ENCODE data around the gene EGLN2. TPM values are rescaled to one million over a fixed set of nuclear protein-coding genes. Genes with fewer than 3 reads are reported as not detected.

Gene EGLN2
- total RNA-seq, 2 experiments from 2014 or later: 150 to 151 TPM

- DNase-seq: no peak
- no peak for ATAC-seq (ENCODE audit: poor library complexity)
- peaks cover 30% of the 10 kb centered on the region for H3K36me3 Mint-ChIP-seq (ENCODE audit: low read depth)
- no peaks in the 10 kb centered on the region for H3K4me1 Mint-ChIP-seq (ENCODE audit: low read depth)
- H3K4me3 Mint-ChIP-seq: no peak overlapping the region
- CTCF ChIA-PET: no interaction called here
- H3K27me3 Mint-ChIP-seq: no peaks in the 10 kb centered on the region
- POLR2A ChIA-PET: interaction anchor here (2.1 kb wide), 1 partner anchor 14 kb away, joined by 8 read pairs; the partner anchor contains the start of gene RAB4B
- no peaks in the 10 kb centered on the region for H3K27me3 ChIP-seq (ENCODE audit: control insufficient read depth in 1 of 2, insufficient read depth in 2 of 2, low read length in 2 of 2)
- H3K27ac ChIP-seq (ENCODE audit: low read depth in 1 of 2, low read length in 2 of 2): no peak overlapping the region
- peak overlapping the region; percentile 51 for H3K27ac Mint-ChIP-seq
- TF ChIP-seq, protein P1, sequence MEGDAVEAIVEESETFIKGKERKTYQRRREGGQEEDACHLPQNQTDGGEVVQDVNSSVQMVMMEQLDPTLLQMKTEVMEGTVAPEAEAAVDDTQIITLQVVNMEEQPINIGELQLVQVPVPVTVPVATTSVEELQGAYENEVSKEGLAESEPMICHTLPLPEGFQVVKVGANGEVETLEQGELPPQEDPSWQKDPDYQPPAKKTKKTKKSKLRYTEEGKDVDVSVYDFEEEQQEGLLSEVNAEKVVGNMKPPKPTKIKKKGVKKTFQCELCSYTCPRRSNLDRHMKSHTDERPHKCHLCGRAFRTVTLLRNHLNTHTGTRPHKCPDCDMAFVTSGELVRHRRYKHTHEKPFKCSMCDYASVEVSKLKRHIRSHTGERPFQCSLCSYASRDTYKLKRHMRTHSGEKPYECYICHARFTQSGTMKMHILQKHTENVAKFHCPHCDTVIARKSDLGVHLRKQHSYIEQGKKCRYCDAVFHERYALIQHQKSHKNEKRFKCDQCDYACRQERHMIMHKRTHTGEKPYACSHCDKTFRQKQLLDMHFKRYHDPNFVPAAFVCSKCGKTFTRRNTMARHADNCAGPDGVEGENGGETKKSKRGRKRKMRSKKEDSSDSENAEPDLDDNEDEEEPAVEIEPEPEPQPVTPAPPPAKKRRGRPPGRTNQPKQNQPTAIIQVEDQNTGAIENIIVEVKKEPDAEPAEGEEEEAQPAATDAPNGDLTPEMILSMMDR (IDR thresholded peaks at IDR 0.05): no peak
- H3K9me3 Mint-ChIP-seq: no peaks in the 10 kb centered on the region
- peaks cover 15% of the 10 kb centered on the region for H3K36me3 ChIP-seq (ENCODE audit: insufficient read depth, low read length)
- intact Hi-C loops (cut with DNase I, micrococcal nuclease): no loop called here
- no peaks in the 10 kb centered on the region for H3K4me1 ChIP-seq (ENCODE audit: insufficient read depth, low read length)
- no peaks in the 10 kb centered on the region for H3K9me3 ChIP-seq (ENCODE audit: control insufficient read depth in 1 of 2, insufficient read depth in 1 of 2, low read length in 2 of 2)
- no peak overlapping the region for H3K4me3 ChIP-seq (ENCODE audit: low read length)
These were observed 7.0 kb upstream of the EGLN2 start for GRCh38 chr19:40791996-40792395.

DNA sequence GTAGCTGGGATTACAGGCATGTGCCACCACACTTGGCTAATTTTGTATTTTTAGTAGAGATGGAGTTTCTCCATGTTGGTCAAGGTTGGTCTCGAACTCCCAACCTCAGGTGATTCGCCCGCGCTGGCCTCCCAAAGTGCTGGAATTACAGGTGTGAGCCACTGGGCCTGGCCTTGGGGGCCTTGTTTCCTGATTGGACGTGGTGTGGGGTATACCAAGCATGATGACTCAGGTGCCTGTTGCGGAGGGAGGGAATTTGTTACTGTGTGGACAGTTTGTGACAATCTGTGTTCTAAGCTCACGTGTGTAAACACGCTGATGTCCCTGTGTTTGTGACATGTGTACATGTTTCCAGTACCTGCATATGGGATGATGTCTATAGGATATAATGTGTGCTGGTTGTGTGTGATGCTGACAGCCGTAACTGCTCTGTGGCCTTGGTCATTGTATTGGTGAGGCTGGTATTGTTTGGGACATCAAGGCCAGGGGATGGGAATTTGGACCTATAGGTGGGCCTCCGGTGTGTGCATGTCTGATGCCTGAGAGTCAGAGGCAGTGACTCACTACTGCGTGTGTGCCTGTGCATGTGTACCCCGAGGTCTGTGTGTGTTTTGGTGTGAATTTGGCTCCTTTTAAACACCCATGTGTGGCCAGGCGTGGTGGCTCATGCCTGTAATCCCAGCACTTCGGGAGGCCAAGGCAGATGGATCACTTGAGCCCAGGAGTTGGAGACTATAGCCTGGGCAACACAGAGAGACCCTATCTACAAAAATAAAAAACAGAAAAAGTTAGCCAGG, 1.6 kb upstream of the EGLN2 start:
- Histone ChIP-seq H3K27ac (ENCODE audit: low read depth in 1 of 2, low read length in 2 of 2) (peak overlapping the region; percentile 88 to 96), H3K27me3 (ENCODE audit: control insufficient read depth in 1 of 2, insufficient read depth in 2 of 2, low read length in 2 of 2) (no peaks in the 10 kb centered on the region), H3K4me1 (ENCODE audit: insufficient read depth, low read length) (peaks cover 37% of the 10 kb centered on the region), H3K9me3 (ENCODE audit: control insufficient read depth in 1 of 2, insufficient read depth in 1 of 2, low read length in 2 of 2) (no peaks in the 10 kb centered on the region), H3K4me3 (ENCODE audit: low read length) (peak overlapping the region; percentile 64), H3K36me3 (ENCODE audit: insufficient read depth, low read length) (peaks cover 15% of the 10 kb centered on the region)
- peaks cover 34% of the 10 kb centered on the region for H3K4me1 Mint-ChIP-seq (ENCODE audit: low read depth)
- H3K27me3 Mint-ChIP-seq: no peaks in the 10 kb centered on the region
- peaks cover 43% of the 10 kb centered on the region for H3K36me3 Mint-ChIP-seq (ENCODE audit: low read depth)
- peak overlapping the region; percentile 92 for H3K4me3 Mint-ChIP-seq
- ChIA-PET POLR2A (interaction anchor here (0.6 to 6.9 kb wide), 15 partner anchors 10 to 625 kb away, joined by 3 to 198 read pairs (median 6); partner anchors contain the start of genes ACTMAP, HNRNPUL1, MIA and NUMBL), CTCF (interaction anchor here (1.2 to 2.3 kb wide), 7 partner anchors 9 to 134 kb away, joined by 3 to 24 read pairs (median 7); partner anchors contain the start of genes COQ8B, ITPKC and RAB4B)
- no peak for DNase-seq
- intact Hi-C loops (cut with DNase I, micrococcal nuclease): no loop called here
- peak overlapping the region; percentile 98 for H3K27ac Mint-ChIP-seq
- no peaks in the 10 kb centered on the region for H3K9me3 Mint-ChIP-seq
- no peak for ATAC-seq (ENCODE audit: poor library complexity)
- TF ChIP-seq, protein P1 (IDR thresholded peaks at IDR 0.05): no peak

- peak overlapping the region; percentile 98 for H3K27ac Mint-ChIP-seq
- ATAC-seq (ENCODE audit: poor library complexity) (peak; percentile 37), DNase-seq (peak; percentile 53 to 89 (median 68))
- Histone ChIP-seq H3K4me1 (ENCODE audit: insufficient read depth, low read length) (peaks cover 44% of the 10 kb centered on the region), H3K4me3 (ENCODE audit: low read length) (peak overlapping the region; percentile 64), H3K27ac (ENCODE audit: low read depth in 1 of 2, low read length in 2 of 2) (peak overlapping the region; percentile 88 to 96), H3K36me3 (ENCODE audit: insufficient read depth, low read length) (peaks cover 15% of the 10 kb centered on the region), H3K27me3 (ENCODE audit: control insufficient read depth in 1 of 2, insufficient read depth in 2 of 2, low read length in 2 of 2) (no peaks in the 10 kb centered on the region), H3K9me3 (ENCODE audit: control insufficient read depth in 1 of 2, insufficient read depth in 1 of 2, low read length in 2 of 2) (no peaks in the 10 kb centered on the region)
- POLR2A ChIA-PET: interaction anchor here (0.6 to 6.9 kb wide), 26 partner anchors 9 to 626 kb away, joined by 3 to 198 read pairs (median 5); partner anchors contain the start of genes ACTMAP, BLVRB, COQ8B and HNRNPUL1
- no peaks in the 10 kb centered on the region for H3K27me3 Mint-ChIP-seq
- CTCF ChIA-PET: interaction anchor here (0.6 to 2.3 kb wide), 14 partner anchors 9 to 163 kb away, joined by 3 to 24 read pairs (median 5); partner anchors contain the start of genes ACTMAP, COQ8B, ITPKC and NUMBL
- peaks cover 42% of the 10 kb centered on the region for H3K4me1 Mint-ChIP-seq (ENCODE audit: low read depth)
- TF ChIP-seq, protein P1 (IDR thresholded peaks at IDR 0.05): peak; percentile 40
- peaks cover 37% of the 10 kb centered on the region for H3K36me3 Mint-ChIP-seq (ENCODE audit: low read depth)
- H3K9me3 Mint-ChIP-seq: no peaks in the 10 kb centered on the region
- peak overlapping the region; percentile 92 for H3K4me3 Mint-ChIP-seq
- intact Hi-C loops (cut with DNase I, micrococcal nuclease): loop anchor here in 1 of 2 experiments (1.0 to 2.0 kb wide), 3 partner anchors 20 to 81 kb away; partner anchors contain the start of genes COQ8B, ITPKC, RAB4B and SNRPA
These were observed 868 bp upstream of the EGLN2 start for GRCh38 chr19:40797963-40798682.

Data from CD4-positive, alpha-beta T cell (primary cell).